Mesenchymal stem cell (in vitro differentiated cells and primary cell): Measurements from ENCODE around the gene NAB2.
A peak's percentile ranks its signal among the peaks of the same experiment; 100 is the strongest.

Experiments used
- DNase-seq: peaks from one replicate; pipeline ENCODE4 v3.0.0-alpha.2; 2013
- H2AFZ ChIP-seq: one replicate; pipeline ENCODE4 v1.6.1; 2013; ENCODE audit warnings: low read depth, mild to moderate bottlenecking, control low read depth, inconsistent platforms, low read length, moderate library complexity
- H2AK5ac ChIP-seq: 2 replicates; pipeline ENCODE4 v1.6.1; 2013; ENCODE audit warnings: low read length, moderate library complexity, mild to moderate bottlenecking, inconsistent platforms; ENCODE audit not compliant: severe bottlenecking
- H2BK120ac ChIP-seq: one replicate; pipeline ENCODE4 v1.6.1; 2013; ENCODE audit warnings: low read depth, mild to moderate bottlenecking, inconsistent platforms, low read length, moderate library complexity
- H2BK12ac ChIP-seq, 2 experiments: one replicate each; pipeline ENCODE4 v1.6.1; 2013; ENCODE audit warnings: inconsistent platforms in 2 of 2, low read length in 2 of 2, mild to moderate bottlenecking in 2 of 2, moderate library complexity in 2 of 2, control low read depth in 1 of 2
- H2BK15ac ChIP-seq: one replicate; pipeline ENCODE4 v1.6.1; 2013; ENCODE audit warnings: mild to moderate bottlenecking, low read depth, inconsistent platforms; ENCODE audit not compliant: poor library complexity, severe bottlenecking
- H2BK5ac ChIP-seq: 2 replicates; pipeline ENCODE4 v1.6.1; 2013; ENCODE audit warnings: low read depth, mild to moderate bottlenecking, low read length, control low read depth, inconsistent platforms; ENCODE audit not compliant: poor library complexity, severe bottlenecking
- H3K14ac ChIP-seq, 2 experiments: one replicate each; pipeline ENCODE4 v1.6.1; 2013; ENCODE audit warnings: inconsistent platforms in 2 of 2, low read length in 2 of 2, control low read depth in 1 of 2, mild to moderate bottlenecking in 1 of 2, moderate library complexity in 1 of 2
- H3K18ac ChIP-seq, 2 experiments: one replicate each; pipeline ENCODE4 v1.6.1; 2013; ENCODE audit warnings: inconsistent platforms in 2 of 2, low read length in 2 of 2, control low read depth in 1 of 2, low read depth in 1 of 2, mild to moderate bottlenecking in 1 of 2
- H3K23ac ChIP-seq, 2 experiments: one replicate each; pipeline ENCODE4 v1.6.1; 2013; ENCODE audit warnings: inconsistent platforms in 2 of 2, low read length in 2 of 2, mild to moderate bottlenecking in 2 of 2, moderate library complexity in 2 of 2, control low read depth in 1 of 2
- H3K27ac ChIP-seq: 2 replicates; pipeline ENCODE4 v1.5.1; 2013; ENCODE audit warnings: mild to moderate bottlenecking, moderate library complexity, low read length, control low read depth, inconsistent platforms; ENCODE audit not compliant: poor library complexity, severe bottlenecking
- H3K27me3 ChIP-seq, 2 experiments: 2 replicates each; pipeline versions ENCODE4 v1.6.1 to v1.7.0; 2013; ENCODE audit warnings: low read length in 2 of 2, mild to moderate bottlenecking in 2 of 2, moderate library complexity in 2 of 2, control low read depth in 1 of 2, inconsistent platforms in 1 of 2; ENCODE audit not compliant: control insufficient read depth in 1 of 2, insufficient read depth in 1 of 2
- H3K36me3 ChIP-seq, 2 experiments: 2 replicates each; pipeline versions ENCODE4 v1.6.1 to v1.7.0; 2013; ENCODE audit warnings: low read length in 2 of 2, control low read depth in 1 of 2, inconsistent platforms in 1 of 2, low read depth in 1 of 2, mild to moderate bottlenecking in 1 of 2; ENCODE audit not compliant: insufficient read depth in 2 of 2, control insufficient read depth in 1 of 2
- H3K4ac ChIP-seq, 2 experiments: one replicate each; pipeline ENCODE4 v1.6.1; 2013; ENCODE audit warnings: inconsistent platforms in 2 of 2, low read length in 2 of 2, mild to moderate bottlenecking in 2 of 2, moderate library complexity in 2 of 2, control low read depth in 1 of 2, low read depth in 1 of 2
- H3K4me1 ChIP-seq: 2 replicates; pipeline ENCODE4 v1.6.1; 2013; ENCODE audit warnings: low read depth, low read length, control low read depth; ENCODE audit not compliant: control insufficient read depth, insufficient read depth
- H3K4me2 ChIP-seq: 2 replicates; pipeline ENCODE4 v1.6.1; 2013; ENCODE audit warnings: low read length, mild to moderate bottlenecking, inconsistent platforms; ENCODE audit not compliant: poor library complexity, severe bottlenecking
- H3K4me3 ChIP-seq, 2 experiments: 2 replicates each; pipeline versions ENCODE4 v1.5.1 to v1.7.0; 2013; ENCODE audit warnings: low read length in 2 of 2, mild to moderate bottlenecking in 2 of 2, control low read depth in 1 of 2, low read depth in 1 of 2; ENCODE audit not compliant: insufficient read depth in 1 of 2
- H3K79me1 ChIP-seq: replicated peaks from 2 replicates; pipeline ENCODE4 v1.6.1; 2013; ENCODE audit warnings: mild to moderate bottlenecking, control low read depth, low read length, inconsistent platforms; ENCODE audit not compliant: poor library complexity, severe bottlenecking
- H3K9ac ChIP-seq: 2 replicates; pipeline ENCODE4 v1.7.0; 2013; ENCODE audit warnings: mild to moderate bottlenecking, low read length, moderate library complexity
- H3K9me3 ChIP-seq: 2 replicates; pipeline ENCODE4 v1.7.0; 2013; ENCODE audit warnings: mild to moderate bottlenecking, low read length; ENCODE audit not compliant: control insufficient read depth
- H4K8ac ChIP-seq: one replicate; pipeline ENCODE4 v1.6.1; 2013; ENCODE audit warnings: inconsistent platforms, mild to moderate bottlenecking, low read length, moderate library complexity
- H4K91ac ChIP-seq: one replicate; pipeline ENCODE4 v1.6.1; 2013; ENCODE audit warnings: mild to moderate bottlenecking, low read length, inconsistent platforms
- WGBS: methylation state at CpG from one replicate; pipeline ENCODE4 v1.1.7; 2013; ENCODE audit warnings: mixed read lengths; 5-methylcytosine and 5-hydroxymethylcytosine counted together

Gene NAB2

GRCh38 chr12:57078519-57079404, 10.2 kb upstream of the NAB2 start, which contains the start of gene NEMP1:
Gene NEMP1 (minus strand): TSS chr12:57078791. CDS start chr12:57078745, 46 bp downstream.
- Histone ChIP-seq H2AK5ac (no peak within 1 kb of the TSS), H3K79me1 (peaks cover 3% of the 10 kb centered on the region), H3K9ac (peak within 1 kb of the TSS; percentile 87), H3K27ac (peak within 1 kb of the TSS; percentile 87), H3K27me3 (no peaks in the 10 kb centered on the region), H4K91ac (no peak within 1 kb of the TSS), H3K4ac (peak within 1 kb of the TSS; percentile 27 to 57), H4K8ac (no peak within 1 kb of the TSS), H3K4me2 (peak within 1 kb of the TSS; percentile 95), H2BK120ac (no peak within 1 kb of the TSS), H3K18ac (peak within 1 kb of the TSS; percentile 28 to 55), H3K4me3 (peak within 1 kb of the TSS; percentile 84 to 90), H3K23ac (peak within 1 kb of the TSS in 1 of 2 experiments; percentile 1), H2BK15ac (peak within 1 kb of the TSS; percentile 44), H3K9me3 (no peaks in the 10 kb centered on the region), H2BK5ac (no peak within 1 kb of the TSS), H3K36me3 (no peaks in the 10 kb centered on the region), H3K4me1 (peaks cover 1% of the 10 kb centered on the region), H3K14ac (no peak within 1 kb of the TSS), H2AFZ (peak within 1 kb of the TSS; percentile 67), H2BK12ac (no peak within 1 kb of the TSS)
- DNase-seq, result peak; percentile 100
- WGBS, result under 1% methylated on average over 33 of the region's 39 CpGs

GRCh38 chr12:57079821-57080220, 9.1 kb upstream of the NAB2 start:
- peak overlapping the region; percentile 87 for H3K9ac ChIP-seq
- H3K9me3 ChIP-seq, result no peaks in the 10 kb centered on the region
- no peak overlapping the region for H3K27ac ChIP-seq
- H2AFZ ChIP-seq, result no peak overlapping the region
- H3K18ac ChIP-seq, result no peak overlapping the region
- H3K4me3 ChIP-seq, result peak overlapping the region in 1 of 2 experiments; percentile 68
- H3K36me3 ChIP-seq, result no peaks in the 10 kb centered on the region
- H3K27me3 ChIP-seq, result no peaks in the 10 kb centered on the region
- no peak overlapping the region for H2AK5ac ChIP-seq
- H3K4ac ChIP-seq, result no peak overlapping the region
- no peak overlapping the region for H2BK15ac ChIP-seq
- H3K4me1 ChIP-seq, result peaks cover 1% of the 10 kb centered on the region
- H2BK120ac ChIP-seq, result no peak overlapping the region
- DNase-seq, result peak; percentile 43
- no peak overlapping the region for H3K14ac ChIP-seq
- WGBS, result 50% methylated on average over 1 of the region's 1 CpG
- no peak overlapping the region for H4K8ac ChIP-seq
- H2BK5ac ChIP-seq, result no peak overlapping the region
- H4K91ac ChIP-seq, result no peak overlapping the region
- peaks cover 2% of the 10 kb centered on the region for H3K79me1 ChIP-seq
- H2BK12ac ChIP-seq, result peak overlapping the region in 1 of 2 experiments; percentile 2
- no peak overlapping the region for H3K4me2 ChIP-seq
- H3K23ac ChIP-seq, result no peak overlapping the region

GRCh38 chr12:57080855-57081254, 8.1 kb upstream of the NAB2 start:
- H2BK5ac ChIP-seq, result no peak overlapping the region
- no peak overlapping the region for H3K27ac ChIP-seq
- H3K4me1 ChIP-seq, result peaks cover 1% of the 10 kb centered on the region
- H3K14ac ChIP-seq, result no peak overlapping the region
- H3K36me3 ChIP-seq, result no peaks in the 10 kb centered on the region
- H2AK5ac ChIP-seq, result no peak overlapping the region
- DNase-seq, result no peak
- no peak overlapping the region for H4K91ac ChIP-seq
- no peak overlapping the region for H3K18ac ChIP-seq
- no peak overlapping the region for H2BK120ac ChIP-seq
- H3K4ac ChIP-seq, result no peak overlapping the region
- no peaks in the 10 kb centered on the region for H3K27me3 ChIP-seq
- H3K9ac ChIP-seq, result no peak overlapping the region
- H2BK12ac ChIP-seq, result no peak overlapping the region
- WGBS, result 83% methylated on average over 1 of the region's 1 CpG
- H3K23ac ChIP-seq, result no peak overlapping the region
- no peak overlapping the region for H3K4me2 ChIP-seq
- peaks cover 2% of the 10 kb centered on the region for H3K79me1 ChIP-seq
- H2AFZ ChIP-seq, result no peak overlapping the region
- H3K9me3 ChIP-seq, result no peaks in the 10 kb centered on the region
- H3K4me3 ChIP-seq, result no peak overlapping the region
- H2BK15ac ChIP-seq, result no peak overlapping the region
- H4K8ac ChIP-seq, result no peak overlapping the region

GRCh38 chr12:57085999-57086492, 2.9 kb upstream of the NAB2 start:
- Histone ChIP-seq H2AFZ (no peak overlapping the region), H2BK5ac (no peak overlapping the region), H2AK5ac (peak overlapping the region; percentile 23), H2BK120ac (peak overlapping the region; percentile 54), H2BK15ac (no peak overlapping the region), H3K4me3 (peak overlapping the region in 1 of 2 experiments; percentile 81), H3K36me3 (peaks cover under 1 to 7% of the 10 kb centered on the region in 2 experiments), H3K23ac (no peak overlapping the region), H3K9me3 (no peaks in the 10 kb centered on the region), H3K27me3 (no peaks in the 10 kb centered on the region), H3K79me1 (peaks cover 1% of the 10 kb centered on the region), H3K14ac (no peak overlapping the region), H3K4me1 (peaks cover 10% of the 10 kb centered on the region), H4K91ac (peak overlapping the region; percentile 90), H3K4me2 (peak overlapping the region; percentile 95), H3K18ac (peak overlapping the region; percentile 18 to 65), H3K9ac (peak overlapping the region; percentile 96), H3K4ac (peak overlapping the region; percentile 35 to 75), H3K27ac (peak overlapping the region; percentile 60), H4K8ac (peak overlapping the region; percentile 78), H2BK12ac (peak overlapping the region; percentile 80 to 86)
- 20% methylated on average over 12 of the region's 12 CpGs for WGBS
- DNase-seq, result no peak
